ENCODE results near the gene RECK.

RECK gene

GRCh38 chr9:36031774-36032555 is 4.7 kb upstream of the RECK start:
- no peak for DNase-seq (ENCODE audit: extremely low spot score)
- ChIA-PET POLR2A (no interaction called here), CTCF (interaction anchor here (0.9 kb wide), 1 partner anchor 9 kb away, joined by 3 read pairs; no protein-coding TSS in a partner anchor)
- TF ChIP-seq HDGF (IDR thresholded peaks at IDR 0.05; ENCODE audit: borderline replicate concordance) (no peak), TARDBP (IDR thresholded peaks at IDR 0.05) (no peak), FOXM1 (IDR thresholded peaks at IDR 0.05; ENCODE audit: borderline replicate concordance) (no peak), ZNF384 (IDR thresholded peaks at IDR 0.05) (no peak), L3MBTL2 (conservative IDR thresholded peaks at IDR 0.05) (no peak), LEF1 (IDR thresholded peaks at IDR 0.05; ENCODE audit: borderline replicate concordance) (no peak), ARNT (IDR thresholded peaks at IDR 0.05) (no peak), CTBP1 (IDR thresholded peaks at IDR 0.05; ENCODE audit: borderline replicate concordance) (no peak), BHLHE40 (IDR thresholded peaks at IDR 0.05; ENCODE audit: borderline replicate concordance) (no peak), FOXA1 (IDR thresholded peaks at IDR 0.05) (no peak), FOXK2 (IDR thresholded peaks at IDR 0.05) (no peak), SP1 (IDR thresholded peaks at IDR 0.05) (no peak), SUZ12 (IDR thresholded peaks at IDR 0.05) (no peak), ELF4 (IDR thresholded peaks at IDR 0.05) (no peak), NFRKB (IDR thresholded peaks at IDR 0.05) (no peak)
- TF ChIP-seq, protein P1, sequence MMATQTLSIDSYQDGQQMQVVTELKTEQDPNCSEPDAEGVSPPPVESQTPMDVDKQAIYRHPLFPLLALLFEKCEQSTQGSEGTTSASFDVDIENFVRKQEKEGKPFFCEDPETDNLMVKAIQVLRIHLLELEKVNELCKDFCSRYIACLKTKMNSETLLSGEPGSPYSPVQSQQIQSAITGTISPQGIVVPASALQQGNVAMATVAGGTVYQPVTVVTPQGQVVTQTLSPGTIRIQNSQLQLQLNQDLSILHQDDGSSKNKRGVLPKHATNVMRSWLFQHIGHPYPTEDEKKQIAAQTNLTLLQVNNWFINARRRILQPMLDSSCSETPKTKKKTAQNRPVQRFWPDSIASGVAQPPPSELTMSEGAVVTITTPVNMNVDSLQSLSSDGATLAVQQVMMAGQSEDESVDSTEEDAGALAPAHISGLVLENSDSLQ (IDR thresholded peaks at IDR 0.05), result no peak

DNA sequence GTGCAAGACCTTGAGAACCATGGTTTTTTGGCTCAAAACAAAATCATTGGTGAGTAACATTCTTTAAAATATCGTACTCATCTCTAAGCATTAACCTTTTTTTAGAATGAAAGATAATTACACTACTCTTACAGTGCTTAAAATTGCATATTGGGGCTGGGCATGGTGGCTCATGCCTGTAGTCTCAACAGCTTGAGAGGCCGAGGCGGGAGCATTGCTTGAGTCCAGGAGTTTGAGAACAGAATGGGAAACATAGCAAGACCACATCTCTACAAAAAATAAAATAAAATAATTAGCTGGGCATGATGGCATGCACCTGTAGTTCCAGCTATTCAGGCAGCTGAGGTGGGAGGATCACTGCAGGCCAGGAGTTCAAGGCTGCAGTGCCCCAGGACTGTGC is 2.9 kb upstream of the RECK start:
- CTCF ChIA-PET, result no interaction called here
- no peak for DNase-seq (ENCODE audit: extremely low spot score)
- POLR2A ChIA-PET, result no interaction called here
- TF ChIP-seq L3MBTL2 (conservative IDR thresholded peaks at IDR 0.05) (no peak), SUZ12 (IDR thresholded peaks at IDR 0.05) (no peak), SP1 (IDR thresholded peaks at IDR 0.05) (no peak), ZNF384 (IDR thresholded peaks at IDR 0.05) (no peak), HDGF (IDR thresholded peaks at IDR 0.05; ENCODE audit: borderline replicate concordance) (no peak), BHLHE40 (IDR thresholded peaks at IDR 0.05; ENCODE audit: borderline replicate concordance) (no peak), FOXA1 (IDR thresholded peaks at IDR 0.05) (no peak), LEF1 (IDR thresholded peaks at IDR 0.05; ENCODE audit: borderline replicate concordance) (no peak), CTBP1 (IDR thresholded peaks at IDR 0.05; ENCODE audit: borderline replicate concordance) (no peak), ELF4 (IDR thresholded peaks at IDR 0.05) (no peak), TARDBP (IDR thresholded peaks at IDR 0.05) (no peak), FOXK2 (IDR thresholded peaks at IDR 0.05) (no peak), ARNT (IDR thresholded peaks at IDR 0.05) (no peak), FOXM1 (IDR thresholded peaks at IDR 0.05; ENCODE audit: borderline replicate concordance) (no peak), NFRKB (IDR thresholded peaks at IDR 0.05) (no peak)
- TF ChIP-seq, protein P1 (IDR thresholded peaks at IDR 0.05), result no peak

DNA sequence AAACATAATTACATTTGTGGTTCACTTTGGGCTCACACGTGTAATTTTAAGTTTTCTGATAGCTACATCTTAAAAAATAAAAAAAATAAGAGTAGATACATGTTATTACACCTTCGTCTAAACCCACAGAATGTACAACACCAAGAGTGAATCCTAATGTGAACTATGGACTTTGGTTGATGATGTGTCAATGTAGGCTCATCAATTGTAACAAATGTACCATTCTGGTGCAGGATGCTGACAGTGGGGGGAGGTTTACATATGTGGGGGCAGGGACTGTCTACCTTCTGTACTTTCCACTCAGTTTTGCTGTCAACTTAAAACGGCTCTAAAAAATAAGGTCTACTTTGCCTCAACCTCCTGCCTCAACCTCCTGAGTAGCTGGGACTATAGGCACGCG is 2.5 kb upstream of the RECK start:
- CTCF ChIA-PET, result no interaction called here
- DNase-seq (ENCODE audit: extremely low spot score), result no peak
- POLR2A ChIA-PET, result no interaction called here
- no peak for TF ChIP-seq FOXM1 (IDR thresholded peaks at IDR 0.05; ENCODE audit: borderline replicate concordance)

DNA sequence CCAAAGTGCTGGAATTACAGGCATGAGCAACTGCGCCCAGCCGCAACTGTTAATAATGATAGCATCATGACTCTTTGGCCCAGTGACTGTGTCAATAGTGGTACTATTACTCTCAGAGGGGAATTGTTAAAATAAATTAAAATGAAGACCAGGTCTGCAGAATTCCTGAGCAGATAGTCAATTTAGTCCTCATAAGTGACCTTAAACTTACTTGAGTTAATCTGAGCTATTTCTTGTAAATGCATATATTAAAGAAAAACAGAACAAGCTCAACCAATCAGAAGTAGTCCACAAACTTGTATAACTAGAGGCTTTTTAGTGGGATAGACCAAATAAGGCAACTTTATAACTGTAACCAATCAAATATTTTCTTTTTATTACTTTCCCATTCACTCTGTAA is 1.7 kb upstream of the RECK start:
- TF ChIP-seq NFRKB (IDR thresholded peaks at IDR 0.05) (no peak), FOXA1 (IDR thresholded peaks at IDR 0.05) (no peak), BHLHE40 (IDR thresholded peaks at IDR 0.05; ENCODE audit: borderline replicate concordance) (no peak), L3MBTL2 (conservative IDR thresholded peaks at IDR 0.05) (no peak), TARDBP (IDR thresholded peaks at IDR 0.05) (no peak), HDGF (IDR thresholded peaks at IDR 0.05; ENCODE audit: borderline replicate concordance) (no peak), CTBP1 (IDR thresholded peaks at IDR 0.05; ENCODE audit: borderline replicate concordance) (no peak), FOXK2 (IDR thresholded peaks at IDR 0.05) (no peak), LEF1 (IDR thresholded peaks at IDR 0.05; ENCODE audit: borderline replicate concordance) (no peak)
- POLR2A ChIA-PET, result no interaction called here
- CTCF ChIA-PET, result interaction anchor here (1.2 kb wide), 1 partner anchor 12 kb away, joined by 4 read pairs; no protein-coding TSS in a partner anchor
- DNase-seq (ENCODE audit: extremely low spot score), result no peak

DNA sequence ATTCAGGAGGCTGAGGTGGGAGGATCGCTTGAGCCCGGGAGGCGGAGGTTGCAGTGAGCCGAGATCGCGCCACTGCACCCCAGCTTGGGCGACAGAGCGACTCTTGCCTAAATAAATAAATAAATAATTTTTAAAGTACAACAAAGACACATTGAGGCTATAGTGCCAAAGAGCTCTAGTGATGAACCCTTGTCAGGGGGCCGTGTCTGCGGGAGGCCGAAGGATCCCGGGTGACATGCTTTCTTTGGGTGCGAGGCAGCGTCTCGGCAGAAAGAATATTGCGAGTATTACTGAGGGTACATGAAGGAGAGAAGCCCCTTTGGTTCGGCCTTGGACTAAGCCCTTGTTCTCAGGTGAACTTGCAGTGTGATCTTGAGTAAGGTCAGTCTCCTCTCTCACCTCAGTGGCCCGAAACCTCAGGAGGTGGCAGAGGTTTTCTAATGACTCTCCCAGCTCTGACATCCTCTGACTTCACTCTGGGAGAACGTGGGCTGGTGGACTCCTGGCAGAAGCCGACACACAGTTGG is 397 bp upstream of the RECK start:
- ChIA-PET CTCF (interaction anchor here (1.2 kb wide), 1 partner anchor 13 kb away, joined by 4 read pairs; no protein-coding TSS in a partner anchor), POLR2A (interaction anchor here (0.6 to 1.2 kb wide), 2 partner anchors 16 to 155 kb away, joined by 3 read pairs; no protein-coding TSS in a partner anchor)
- TF ChIP-seq SP1 (IDR thresholded peaks at IDR 0.05) (no peak), FOXM1 (IDR thresholded peaks at IDR 0.05; ENCODE audit: borderline replicate concordance) (no peak), FOXK2 (IDR thresholded peaks at IDR 0.05) (no peak), ARNT (IDR thresholded peaks at IDR 0.05) (no peak), TARDBP (IDR thresholded peaks at IDR 0.05) (no peak), CTBP1 (IDR thresholded peaks at IDR 0.05; ENCODE audit: borderline replicate concordance) (no peak), HDGF (IDR thresholded peaks at IDR 0.05; ENCODE audit: borderline replicate concordance) (no peak), L3MBTL2 (conservative IDR thresholded peaks at IDR 0.05) (no peak), LEF1 (IDR thresholded peaks at IDR 0.05; ENCODE audit: borderline replicate concordance) (no peak)
- no peak for DNase-seq (ENCODE audit: extremely low spot score)

GRCh38 chr9:36037549-36038122 is 923 bp downstream of the RECK start:
- TF ChIP-seq, protein P1 (IDR thresholded peaks at IDR 0.05), result no peak
- TF ChIP-seq SP1 (IDR thresholded peaks at IDR 0.05) (no peak), ZNF384 (IDR thresholded peaks at IDR 0.05) (peak; percentile 67)
- ChIA-PET POLR2A (interaction anchor here (1.1 to 1.2 kb wide), 2 partner anchors 17 to 153 kb away, joined by 3 read pairs; partner anchors contain the start of gene CLTA), CTCF (no interaction called here)
- DNase-seq (ENCODE audit: extremely low spot score), result peak; percentile 12

Measured in HEK293T (cell line).